K562 (cell line): ENCODE results near the gene STUM. TPM values are rescaled to one million over a fixed set of nuclear protein-coding genes. Genes with fewer than 3 reads are reported as not detected.

Experiments
- AFF1 ChIP-seq, 2 experiments: fragments of 450-650 bp; IDR thresholded peaks; 2 replicates each; pipeline ENCODE4 v1.6.1; 2018; ENCODE audit warnings: mild to moderate bottlenecking in 2 of 2, low read depth in 1 of 2; ENCODE audit not compliant: partially characterized antibody in 2 of 2
- FOXK2 ChIP-seq, 2 experiments: fragments of 450-650 bp; IDR thresholded peaks in 1 of 2; conservative IDR thresholded peaks in 1 of 2; 2 replicates each; pipeline ENCODE4 v1.6.1; 2016; ENCODE audit warnings: low read depth in 2 of 2, mild to moderate bottlenecking in 1 of 2
- GABPB1 ChIP-seq: sonication (generic); formaldehyde crosslinking; IDR thresholded peaks from 2 replicates; pipeline ENCODE4 v1.8.0; 2022; ENCODE audit warnings: mild to moderate bottlenecking, missing genetic modification reagents
- SPI1 ChIP-seq: IDR thresholded peaks from 2 replicates; pipeline ENCODE4 v1.6.1; 2011; ENCODE audit warnings: low read depth, low read length, control low read depth, borderline replicate concordance
- THRB ChIP-seq: fragments of 450-650 bp; formaldehyde crosslinking; conservative IDR thresholded peaks from 2 replicates; pipeline ENCODE4 v1.4.0; 2022; ENCODE audit warnings: mild to moderate bottlenecking, missing genetic modification characterization
- ZBTB7A ChIP-seq: IDR thresholded peaks from 2 replicates; pipeline ENCODE4 v1.6.1; 2011; ENCODE audit warnings: low read depth, mild to moderate bottlenecking, low read length, moderate library complexity, borderline replicate concordance; ENCODE audit not compliant: control insufficient read depth
- polyA plus RNA-seq, 8 experiments: library from polyadenylated mRNA; depleted of rRNA in 4 of 8; stranded (reverse) in 5 of 8; unstranded in 3 of 8; fragments of >200 nt; fragmentation: Nextera tagmentation in 2 of 8; fragmentation: Illumina TruSeq in 1 of 8; extraction: Ambion mirVana in 2 of 8; extraction: Trizol in 1 of 8; gene quantifications; 2 replicates each; pipeline versions ENCODE4 v1.2.1 to v1.2.3, GENCODE V29; 2011 to 2014; ENCODE audit warnings: inconsistent platforms in 1 of 8, missing spikeins in 1 of 8
- total RNA-seq, 7 experiments: library from RNA; depleted of rRNA in 6 of 7; stranded (reverse); fragments of >200 nt in 6 of 7; fragmentation: Illumina TruSeq in 2 of 7; extraction: Trizol in 2 of 7; gene quantifications; 2 replicates each; pipeline versions ENCODE4 v1.2.1 to v1.2.3, GENCODE V29; 2011 to 2021; ENCODE audit warnings: low replicate concordance in 1 of 7
- TF ChIP-seq, protein P1 (sequence below): fragments of 250-450 bp; sonication (Bioruptor Pico); IDR thresholded peaks from 2 replicates; pipeline ENCODE4 v1.4.0; 2020

Gene STUM
- total and polyA plus RNA-seq, 9 of the 15 experiments (the other 6 are each of a cell fraction or from before 2014, with no cell fraction given), result not detected

- TF ChIP-seq AFF1 (IDR thresholded peaks at IDR 0.05; ENCODE audit: low read depth in 1 of 2, partially characterized antibody in 2 of 2) (no peak), FOXK2 (conservative IDR thresholded peaks at IDR 0.05 in 1 of 2, IDR thresholded peaks at IDR 0.05 in 1 of 2; ENCODE audit: low read depth in 2 of 2) (no peak), THRB (no peak), ZBTB7A (no peak), SPI1 (no peak), GABPB1 (CRISPR knock-in tag) (no peak)
- TF ChIP-seq, protein P1, sequence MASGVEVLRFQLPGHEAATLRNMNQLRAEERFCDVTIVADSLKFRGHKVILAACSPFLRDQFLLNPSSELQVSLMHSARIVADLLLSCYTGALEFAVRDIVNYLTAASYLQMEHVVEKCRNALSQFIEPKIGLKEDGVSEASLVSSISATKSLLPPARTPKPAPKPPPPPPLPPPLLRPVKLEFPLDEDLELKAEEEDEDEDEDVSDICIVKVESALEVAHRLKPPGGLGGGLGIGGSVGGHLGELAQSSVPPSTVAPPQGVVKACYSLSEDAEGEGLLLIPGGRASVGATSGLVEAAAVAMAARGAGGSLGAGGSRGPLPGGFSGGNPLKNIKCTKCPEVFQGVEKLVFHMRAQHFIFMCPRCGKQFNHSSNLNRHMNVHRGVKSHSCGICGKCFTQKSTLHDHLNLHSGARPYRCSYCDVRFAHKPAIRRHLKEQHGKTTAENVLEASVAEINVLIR (CRISPR knock-in tag), result no peak
These were observed 56.9 kb downstream of the STUM start (continued) for GRCh38 chr1:226605318-226605950.
